ENCODE results near the gene SMCO2.

DNA sequence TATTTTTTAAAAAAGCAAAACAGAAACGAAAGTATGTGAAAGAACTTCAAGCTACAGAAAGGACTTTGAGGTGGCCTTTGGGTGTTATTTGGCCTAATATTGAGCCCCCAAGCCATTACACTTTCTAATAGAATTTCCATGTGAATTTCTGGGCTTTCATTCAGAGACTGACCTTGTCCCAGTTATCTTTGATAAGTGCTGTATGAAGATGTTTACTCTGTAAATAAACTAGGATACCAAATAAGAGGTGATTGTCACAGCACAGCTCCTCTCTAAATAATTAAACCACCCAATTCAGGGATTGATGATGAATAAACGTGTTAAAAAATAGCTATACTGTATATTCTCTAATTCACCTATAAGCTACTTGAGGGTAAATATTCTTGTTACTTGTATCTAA lies 44.7 kb downstream of the SMCO2 start:
- TF ChIP-seq, protein P1, sequence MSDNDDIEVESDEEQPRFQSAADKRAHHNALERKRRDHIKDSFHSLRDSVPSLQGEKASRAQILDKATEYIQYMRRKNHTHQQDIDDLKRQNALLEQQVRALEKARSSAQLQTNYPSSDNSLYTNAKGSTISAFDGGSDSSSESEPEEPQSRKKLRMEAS (IDR thresholded peaks at IDR 0.05) = no peak
- TF ChIP-seq EP300 (IDR thresholded peaks at IDR 0.05; ENCODE audit: borderline replicate concordance) (no peak), EGR1 (IDR thresholded peaks at IDR 0.05) (no peak), FOXM1 (IDR thresholded peaks at IDR 0.05; ENCODE audit: borderline replicate concordance, low read depth) (no peak), CREB1 (IDR thresholded peaks at IDR 0.05; ENCODE audit: low read depth) (no peak), RAD21 (IDR thresholded peaks at IDR 0.05; ENCODE audit: low read depth) (no peak), YY1 (IDR thresholded peaks at IDR 0.05; ENCODE audit: low read depth) (no peak), NFIC (IDR thresholded peaks at IDR 0.05) (no peak)
